Vagina (tissue), 2 donors: ENCODE results near the gene TMSB10. TPM values are rescaled to one million over a fixed set of nuclear protein-coding genes. Genes with fewer than 3 reads are reported as not detected.

ENCODE experiments used
- DNase-seq, 2 donors: peaks; one replicate each; pipeline ENCODE4 v3.0.0-alpha.2; 2017; ENCODE audit errors: extremely low spot score in 2 of 2
- H3K27ac ChIP-seq: fragments of 200-600 bp; sonication (generic); one replicate; pipeline ENCODE4 v1.5.1; 2019
- H3K27me3 ChIP-seq: fragments of 200-600 bp; sonication (generic); one replicate; pipeline ENCODE4 v1.5.1; 2019
- H3K36me3 ChIP-seq, 2 donors: fragments of 200-600 bp; sonication (generic); one replicate each; pipeline ENCODE4 v1.5.1; 2017 to 2019
- H3K4me1 ChIP-seq: fragments of 200-600 bp; sonication (generic); one replicate; pipeline ENCODE4 v1.5.1; 2019
- H3K4me3 ChIP-seq, 2 donors: fragments of 200-600 bp; sonication (generic); 1 replicate in 1 of 2; 2 replicates in 1 of 2; pipeline ENCODE4 v1.5.1; 2016 to 2019
- H3K9me3 ChIP-seq: fragments of 200-600 bp; sonication (generic); one replicate; pipeline ENCODE4 v1.5.1; 2019
- POLR2A ChIP-seq, 2 donors: fragments of 450-650 bp; IDR thresholded peaks; one replicate each; pipeline ENCODE4 v1.6.1; 2017; ENCODE audit warnings: antibody characterized with exemption in 2 of 2, mild to moderate bottlenecking in 2 of 2, moderate library complexity in 2 of 2
- POLR2AphosphoS5 ChIP-seq, 2 donors: sonication (generic); formaldehyde crosslinking; IDR thresholded peaks; one replicate each; pipeline ENCODE4 v1.9.0; 2017; ENCODE audit warnings: antibody characterized with exemption in 2 of 2, mild to moderate bottlenecking in 2 of 2, low read depth in 1 of 2; ENCODE audit not compliant: insufficient read depth in 1 of 2
- intact Hi-C: fragments of 100-400 bp; cut with DNase I; formaldehyde crosslinking; loops from one replicate; pipeline ENCODE4 v1.15.1; 2023
- total RNA-seq: library from RNA; depleted of rRNA; stranded (reverse); fragments of >200 nt; gene quantifications from one replicate; pipeline ENCODE4 v1.2.3, GENCODE V29; 2016
- TF ChIP-seq, protein P1 (sequence below), 3 experiments: fragments of 450-650 bp in 2 of 3; fragments of 200-600 bp in 1 of 3; sonication (generic) in 1 of 3; IDR thresholded peaks; one replicate each; pipeline ENCODE4 v1.5.1; 2017 to 2019; ENCODE audit warnings: antibody characterized with exemption in 3 of 3, mild to moderate bottlenecking in 2 of 3, moderate library complexity in 2 of 3

Gene TMSB10
- total RNA-seq, 1 donor from 2014 or later: 2,211 TPM

GRCh38 chr2:84880645-84881521 lies 24.6 kb upstream of the TMSB10 start, which contains the start of gene TRABD2A:
TRABD2A (minus strand) TSS chr2:84881084; CDS start chr2:84881039, 45 bp downstream.
- Histone ChIP-seq H3K36me3 (no peaks in the 10 kb centered on the region), H3K4me1 (peaks cover 23% of the 10 kb centered on the region), H3K27me3 (no peaks in the 10 kb centered on the region), H3K9me3 (no peaks in the 10 kb centered on the region), H3K27ac (peak within 1 kb of the TSS; percentile 15), H3K4me3 (peak within 1 kb of the TSS; percentile 43 to 46)
- TF ChIP-seq POLR2A (IDR thresholded peaks at IDR 0.05) (no peak), POLR2AphosphoS5 (IDR thresholded peaks at IDR 0.05; ENCODE audit: insufficient read depth in 1 of 2, low read depth in 1 of 2) (no peak)
- TF ChIP-seq, protein P1, sequence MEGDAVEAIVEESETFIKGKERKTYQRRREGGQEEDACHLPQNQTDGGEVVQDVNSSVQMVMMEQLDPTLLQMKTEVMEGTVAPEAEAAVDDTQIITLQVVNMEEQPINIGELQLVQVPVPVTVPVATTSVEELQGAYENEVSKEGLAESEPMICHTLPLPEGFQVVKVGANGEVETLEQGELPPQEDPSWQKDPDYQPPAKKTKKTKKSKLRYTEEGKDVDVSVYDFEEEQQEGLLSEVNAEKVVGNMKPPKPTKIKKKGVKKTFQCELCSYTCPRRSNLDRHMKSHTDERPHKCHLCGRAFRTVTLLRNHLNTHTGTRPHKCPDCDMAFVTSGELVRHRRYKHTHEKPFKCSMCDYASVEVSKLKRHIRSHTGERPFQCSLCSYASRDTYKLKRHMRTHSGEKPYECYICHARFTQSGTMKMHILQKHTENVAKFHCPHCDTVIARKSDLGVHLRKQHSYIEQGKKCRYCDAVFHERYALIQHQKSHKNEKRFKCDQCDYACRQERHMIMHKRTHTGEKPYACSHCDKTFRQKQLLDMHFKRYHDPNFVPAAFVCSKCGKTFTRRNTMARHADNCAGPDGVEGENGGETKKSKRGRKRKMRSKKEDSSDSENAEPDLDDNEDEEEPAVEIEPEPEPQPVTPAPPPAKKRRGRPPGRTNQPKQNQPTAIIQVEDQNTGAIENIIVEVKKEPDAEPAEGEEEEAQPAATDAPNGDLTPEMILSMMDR (IDR thresholded peaks at IDR 0.05): no peak
- no peak for DNase-seq
- intact Hi-C loops: loop anchor here (5.0 kb wide), 1 partner anchor 384 kb away; no protein-coding TSS in a partner anchor

GRCh38 chr2:84881581-84882413 lies 23.7 kb upstream of the TMSB10 start:
- TF ChIP-seq, protein P1 (IDR thresholded peaks at IDR 0.05): peak; percentile 30 to 64 (median 45)
- TF ChIP-seq POLR2A (IDR thresholded peaks at IDR 0.05) (no peak), POLR2AphosphoS5 (IDR thresholded peaks at IDR 0.05; ENCODE audit: insufficient read depth in 1 of 2, low read depth in 1 of 2) (peak in 1 of 2 donors; percentile 45)
- DNase-seq: no peak
- Histone ChIP-seq H3K36me3 (no peaks in the 10 kb centered on the region), H3K27me3 (no peaks in the 10 kb centered on the region), H3K27ac (peak overlapping the region; percentile 15), H3K9me3 (no peaks in the 10 kb centered on the region), H3K4me3 (peak overlapping the region; percentile 43 to 46), H3K4me1 (peaks cover 23% of the 10 kb centered on the region)
- intact Hi-C loops: loop anchor here (5.0 kb wide), 1 partner anchor 384 kb away; no protein-coding TSS in a partner anchor

- no peak for DNase-seq
- H3K27ac ChIP-seq: no peak overlapping the region
- no peaks in the 10 kb centered on the region for H3K9me3 ChIP-seq
- peaks cover 23% of the 10 kb centered on the region for H3K4me1 ChIP-seq
- intact Hi-C loops: loop anchor here (5.0 kb wide), 1 partner anchor 385 kb away; no protein-coding TSS in a partner anchor
- peak overlapping the region in 1 of 2 donors; percentile 43 for H3K4me3 ChIP-seq
- no peaks in the 10 kb centered on the region for H3K27me3 ChIP-seq
- H3K36me3 ChIP-seq: no peaks in the 10 kb centered on the region
- TF ChIP-seq, protein P1 (IDR thresholded peaks at IDR 0.05): no peak
- TF ChIP-seq POLR2A (IDR thresholded peaks at IDR 0.05): no peak
Observed at GRCh38 chr2:84882414-84882738, 23.1 kb upstream of the TMSB10 start.

- H3K4me3 ChIP-seq: no peak overlapping the region
- no peak for TF ChIP-seq POLR2AphosphoS5 (IDR thresholded peaks at IDR 0.05; ENCODE audit: insufficient read depth in 1 of 2, low read depth in 1 of 2)
- TF ChIP-seq, protein P1 (IDR thresholded peaks at IDR 0.05): no peak
- no peak for TF ChIP-seq POLR2A (IDR thresholded peaks at IDR 0.05)
- DNase-seq: no peak
- H3K4me1 ChIP-seq: peaks cover 23% of the 10 kb centered on the region
- no peak overlapping the region for H3K27ac ChIP-seq
- intact Hi-C loops: loop anchor here (5.0 kb wide), 1 partner anchor 386 kb away; no protein-coding TSS in a partner anchor
- H3K36me3 ChIP-seq: no peaks in the 10 kb centered on the region
- H3K27me3 ChIP-seq: no peaks in the 10 kb centered on the region
- no peaks in the 10 kb centered on the region for H3K9me3 ChIP-seq
Observed at GRCh38 chr2:84882775-84883550, 22.5 kb upstream of the TMSB10 start.
